Measurements from ENCODE around the gene VAV1.

Gene VAV1

DNA sequence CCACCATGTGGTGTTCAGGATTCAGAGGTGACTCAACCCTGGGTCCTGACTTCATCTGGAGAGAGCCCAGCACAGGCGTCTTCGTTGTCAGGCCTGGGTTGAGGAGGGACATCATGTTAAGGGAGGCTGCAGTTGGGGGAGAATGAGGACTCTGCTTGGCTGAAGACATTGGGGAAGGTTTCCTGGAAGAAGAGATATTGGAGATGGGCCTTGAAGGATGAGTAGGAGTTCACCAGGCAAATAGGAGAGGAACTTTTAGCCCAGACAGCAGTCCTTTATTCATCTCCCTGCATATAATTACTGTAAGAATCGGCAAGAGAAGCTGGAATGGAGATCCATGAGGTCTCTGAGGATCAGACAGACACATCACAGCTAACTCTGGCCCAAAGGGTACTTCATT is 38.9 kb downstream of the VAV1 start:
- H3K4me1 ChIP-seq (ENCODE audit: control insufficient read depth in 1 of 2, insufficient read depth in 2 of 2, low read length in 2 of 2), result no peaks in the 10 kb centered on the region
- H3K27me3 ChIP-seq (ENCODE audit: low read depth, low read length), result no peaks in the 10 kb centered on the region
- no peaks in the 10 kb centered on the region for H3K36me3 ChIP-seq (ENCODE audit: control insufficient read depth in 1 of 2, insufficient read depth in 2 of 2, low read length in 2 of 2)
- H3K27ac ChIP-seq (ENCODE audit: low read length), result no peak overlapping the region
- peaks cover 4 to 5% of the 10 kb centered on the region in 2 donors for H3K9me3 ChIP-seq (ENCODE audit: control insufficient read depth in 1 of 2, low read length in 2 of 2)
- H3K4me3 ChIP-seq (ENCODE audit: low read depth in 1 of 2, low read length in 2 of 2), result no peak overlapping the region

DNA sequence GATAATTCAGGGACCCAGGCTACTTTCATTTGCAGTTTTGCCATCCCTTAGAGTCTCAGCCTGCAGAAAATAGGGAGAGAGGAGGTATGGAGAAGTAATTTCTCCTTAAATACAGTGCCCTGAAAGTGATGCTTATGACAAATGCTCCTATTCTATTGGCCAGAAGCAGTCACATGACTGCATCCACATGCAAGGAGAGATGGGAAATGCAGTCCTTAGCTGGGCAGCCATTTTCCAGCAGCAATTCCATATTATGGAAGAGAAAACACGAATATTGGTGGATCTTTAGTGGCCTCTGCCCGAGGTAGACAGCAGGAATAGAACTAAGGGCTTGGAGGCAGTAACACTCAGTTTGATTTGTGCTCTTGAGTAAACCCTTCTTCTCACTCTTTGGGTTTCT is 39.4 kb downstream of the VAV1 start:
- Histone ChIP-seq H3K4me3 (ENCODE audit: low read depth in 1 of 2, low read length in 2 of 2) (no peak overlapping the region), H3K9me3 (ENCODE audit: control insufficient read depth in 1 of 2, low read length in 2 of 2) (peaks cover 4 to 5% of the 10 kb centered on the region in 2 donors), H3K36me3 (ENCODE audit: control insufficient read depth in 1 of 2, insufficient read depth in 2 of 2, low read length in 2 of 2) (no peaks in the 10 kb centered on the region), H3K27me3 (ENCODE audit: low read depth, low read length) (no peaks in the 10 kb centered on the region), H3K27ac (ENCODE audit: low read length) (no peak overlapping the region), H3K4me1 (ENCODE audit: control insufficient read depth in 1 of 2, insufficient read depth in 2 of 2, low read length in 2 of 2) (no peaks in the 10 kb centered on the region)

DNA sequence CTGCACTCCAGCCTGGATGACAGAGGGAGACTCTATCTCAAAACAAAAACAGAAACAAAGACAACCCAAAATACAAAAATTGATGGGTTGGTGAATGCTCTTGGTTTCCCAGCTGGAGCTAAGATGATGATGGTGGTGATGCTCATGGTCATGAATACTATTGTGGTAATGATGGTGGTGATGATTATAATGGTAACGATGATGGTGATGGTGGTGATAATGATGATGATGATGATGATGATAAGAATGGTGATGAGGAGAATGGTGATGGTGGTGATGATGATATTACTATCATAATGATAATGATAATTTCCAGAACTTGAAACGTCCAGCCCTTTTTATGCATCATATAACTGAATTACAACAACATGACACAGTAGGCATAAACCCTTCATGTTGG is 40.1 kb downstream of the VAV1 start:
- no peak overlapping the region for H3K4me3 ChIP-seq (ENCODE audit: low read depth in 1 of 2, low read length in 2 of 2)
- no peaks in the 10 kb centered on the region for H3K36me3 ChIP-seq (ENCODE audit: control insufficient read depth in 1 of 2, insufficient read depth in 2 of 2, low read length in 2 of 2)
- no peaks in the 10 kb centered on the region for H3K4me1 ChIP-seq (ENCODE audit: control insufficient read depth in 1 of 2, insufficient read depth in 2 of 2, low read length in 2 of 2)
- no peak overlapping the region for H3K27ac ChIP-seq (ENCODE audit: low read length)
- peaks cover 4 to 5% of the 10 kb centered on the region in 2 donors for H3K9me3 ChIP-seq (ENCODE audit: control insufficient read depth in 1 of 2, low read length in 2 of 2)
- no peaks in the 10 kb centered on the region for H3K27me3 ChIP-seq (ENCODE audit: low read depth, low read length)

DNA sequence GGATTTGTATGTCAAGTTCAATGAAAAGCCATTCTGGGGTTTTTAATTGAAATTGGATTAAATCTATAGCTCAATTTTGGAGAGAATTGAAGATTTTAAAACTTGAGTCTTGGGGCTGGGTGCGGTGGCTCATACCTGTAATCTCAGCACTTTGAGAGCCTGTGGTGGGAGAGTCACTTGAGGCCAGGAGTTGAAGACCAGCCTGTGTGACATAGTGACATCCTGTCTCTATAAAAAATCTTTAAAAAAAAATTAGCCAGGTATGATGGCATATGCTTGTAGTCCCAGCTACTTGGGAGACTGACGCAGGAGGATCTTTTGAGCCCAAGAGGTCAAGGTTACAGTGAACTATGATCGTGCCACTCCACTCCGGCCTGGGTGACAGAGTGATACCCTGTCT is 41.2 kb downstream of the VAV1 start:
- Histone ChIP-seq H3K27me3 (ENCODE audit: low read depth, low read length) (no peaks in the 10 kb centered on the region), H3K36me3 (ENCODE audit: control insufficient read depth in 1 of 2, insufficient read depth in 2 of 2, low read length in 2 of 2) (no peaks in the 10 kb centered on the region), H3K4me1 (ENCODE audit: control insufficient read depth in 1 of 2, insufficient read depth in 2 of 2, low read length in 2 of 2) (no peaks in the 10 kb centered on the region), H3K9me3 (ENCODE audit: control insufficient read depth in 1 of 2, low read length in 2 of 2) (peaks cover 1% of the 10 kb centered on the region in 2 donors), H3K27ac (ENCODE audit: low read length) (no peak overlapping the region), H3K4me3 (ENCODE audit: low read depth in 1 of 2, low read length in 2 of 2) (no peak overlapping the region)

DNA sequence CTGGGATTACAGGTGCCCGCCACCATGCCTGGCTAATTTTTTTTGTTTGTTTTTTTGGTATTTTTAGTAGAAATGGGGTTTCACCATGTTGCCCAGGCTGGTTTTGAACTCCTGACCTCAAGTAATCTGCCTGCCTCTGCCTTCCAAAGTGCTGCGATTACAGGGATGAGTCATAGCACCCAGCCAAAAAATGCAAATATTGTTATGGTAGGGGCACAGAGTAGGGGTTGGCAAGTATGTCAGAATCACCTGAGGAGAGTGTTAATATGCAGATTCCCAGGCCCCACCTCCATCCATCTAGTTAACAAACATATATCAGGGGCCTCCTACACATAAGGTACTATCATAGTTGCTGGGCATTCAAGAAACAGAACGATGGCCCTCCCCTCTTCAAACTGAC is 44.7 kb downstream of the VAV1 start:
- H3K27ac ChIP-seq (ENCODE audit: low read length), result no peak overlapping the region
- no peaks in the 10 kb centered on the region for H3K4me1 ChIP-seq (ENCODE audit: control insufficient read depth in 1 of 2, insufficient read depth in 2 of 2, low read length in 2 of 2)
- no peaks in the 10 kb centered on the region for H3K27me3 ChIP-seq (ENCODE audit: low read depth, low read length)
- no peak overlapping the region for H3K4me3 ChIP-seq (ENCODE audit: low read depth in 1 of 2, low read length in 2 of 2)
- H3K36me3 ChIP-seq (ENCODE audit: control insufficient read depth in 1 of 2, insufficient read depth in 2 of 2, low read length in 2 of 2), result no peaks in the 10 kb centered on the region
- peaks cover 5 to 20% of the 10 kb centered on the region in 2 donors for H3K9me3 ChIP-seq (ENCODE audit: control insufficient read depth in 1 of 2, low read length in 2 of 2)

DNA sequence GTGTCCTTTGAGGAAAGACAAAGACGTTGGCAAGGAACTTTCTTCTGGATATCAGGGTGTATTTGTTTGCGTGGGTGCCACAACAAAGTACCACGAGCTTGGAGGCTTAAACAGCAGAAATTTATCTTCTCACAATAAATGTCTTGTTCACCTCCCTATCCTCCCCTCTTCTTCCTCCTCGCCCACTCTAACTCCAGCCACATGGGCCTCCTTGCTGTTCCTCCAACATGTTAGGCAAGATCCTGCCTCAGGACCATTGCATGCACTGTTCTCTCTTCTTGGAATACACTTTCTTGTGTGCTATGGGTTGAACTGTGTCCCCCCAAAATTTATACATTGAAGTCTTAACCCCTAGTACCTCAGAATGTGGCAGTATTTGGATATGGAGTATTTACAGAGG is 45.7 kb downstream of the VAV1 start:
- Histone ChIP-seq H3K27me3 (ENCODE audit: low read depth, low read length) (no peaks in the 10 kb centered on the region), H3K9me3 (ENCODE audit: control insufficient read depth in 1 of 2, low read length in 2 of 2) (peaks cover 5 to 20% of the 10 kb centered on the region in 2 donors), H3K4me1 (ENCODE audit: control insufficient read depth in 1 of 2, insufficient read depth in 2 of 2, low read length in 2 of 2) (no peaks in the 10 kb centered on the region), H3K4me3 (ENCODE audit: low read depth in 1 of 2, low read length in 2 of 2) (no peak overlapping the region), H3K36me3 (ENCODE audit: control insufficient read depth in 1 of 2, insufficient read depth in 2 of 2, low read length in 2 of 2) (no peaks in the 10 kb centered on the region), H3K27ac (ENCODE audit: low read length) (no peak overlapping the region)

DNA sequence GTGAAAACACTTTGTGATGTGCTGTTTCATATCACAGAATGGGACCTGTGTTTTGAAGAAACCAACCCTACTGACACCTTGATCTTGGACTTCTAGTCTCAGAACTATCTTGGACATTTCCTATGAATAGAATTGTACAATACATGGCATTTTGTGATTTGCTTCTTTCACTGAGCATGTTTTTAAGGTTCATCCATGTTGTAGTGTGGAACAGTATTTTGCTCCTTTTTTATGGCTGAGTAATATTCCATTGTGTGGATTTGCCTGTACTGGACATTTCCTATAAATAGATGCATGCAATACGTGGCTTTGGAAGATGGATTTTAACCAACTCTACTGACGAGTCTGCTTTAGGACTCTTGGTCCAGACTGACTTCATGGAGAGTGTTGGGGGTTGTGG is 46.8 kb downstream of the VAV1 start:
- no peaks in the 10 kb centered on the region for H3K27me3 ChIP-seq (ENCODE audit: low read depth, low read length)
- no peaks in the 10 kb centered on the region for H3K4me1 ChIP-seq (ENCODE audit: control insufficient read depth in 1 of 2, insufficient read depth in 2 of 2, low read length in 2 of 2)
- H3K27ac ChIP-seq (ENCODE audit: low read length), result no peak overlapping the region
- peaks cover 5 to 20% of the 10 kb centered on the region in 2 donors for H3K9me3 ChIP-seq (ENCODE audit: control insufficient read depth in 1 of 2, low read length in 2 of 2)
- H3K4me3 ChIP-seq (ENCODE audit: low read depth in 1 of 2, low read length in 2 of 2), result peak overlapping the region in 1 of 2 donors; percentile 29
- no peaks in the 10 kb centered on the region for H3K36me3 ChIP-seq (ENCODE audit: control insufficient read depth in 1 of 2, insufficient read depth in 2 of 2, low read length in 2 of 2)

DNA sequence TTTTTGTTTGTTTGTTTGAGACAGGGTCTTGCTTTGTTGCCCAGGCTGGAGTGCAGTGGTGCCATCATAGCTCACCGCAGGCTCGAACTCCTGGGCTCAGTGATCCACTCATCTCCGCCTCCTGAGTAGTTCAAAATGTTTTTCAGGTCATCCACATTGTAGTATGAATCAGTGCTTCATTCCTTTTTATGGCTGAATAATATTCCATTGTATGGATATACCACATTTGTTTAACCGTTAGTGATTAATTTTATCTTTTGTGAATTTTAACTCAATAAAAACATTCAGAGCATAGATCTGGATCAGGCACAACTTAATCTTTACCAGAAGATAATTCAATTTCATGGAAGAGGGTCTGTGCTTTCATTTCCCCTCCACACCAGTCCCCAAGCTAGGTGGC is 47.7 kb downstream of the VAV1 start:
- H3K27ac ChIP-seq (ENCODE audit: low read length), result no peak overlapping the region
- peak overlapping the region in 1 of 2 donors; percentile 29 for H3K4me3 ChIP-seq (ENCODE audit: low read depth in 1 of 2, low read length in 2 of 2)
- H3K9me3 ChIP-seq (ENCODE audit: control insufficient read depth in 1 of 2, low read length in 2 of 2), result peaks cover 5 to 20% of the 10 kb centered on the region in 2 donors
- H3K4me1 ChIP-seq (ENCODE audit: control insufficient read depth in 1 of 2, insufficient read depth in 2 of 2, low read length in 2 of 2), result no peaks in the 10 kb centered on the region
- no peaks in the 10 kb centered on the region for H3K27me3 ChIP-seq (ENCODE audit: low read depth, low read length)
- H3K36me3 ChIP-seq (ENCODE audit: control insufficient read depth in 1 of 2, insufficient read depth in 2 of 2, low read length in 2 of 2), result no peaks in the 10 kb centered on the region

DNA sequence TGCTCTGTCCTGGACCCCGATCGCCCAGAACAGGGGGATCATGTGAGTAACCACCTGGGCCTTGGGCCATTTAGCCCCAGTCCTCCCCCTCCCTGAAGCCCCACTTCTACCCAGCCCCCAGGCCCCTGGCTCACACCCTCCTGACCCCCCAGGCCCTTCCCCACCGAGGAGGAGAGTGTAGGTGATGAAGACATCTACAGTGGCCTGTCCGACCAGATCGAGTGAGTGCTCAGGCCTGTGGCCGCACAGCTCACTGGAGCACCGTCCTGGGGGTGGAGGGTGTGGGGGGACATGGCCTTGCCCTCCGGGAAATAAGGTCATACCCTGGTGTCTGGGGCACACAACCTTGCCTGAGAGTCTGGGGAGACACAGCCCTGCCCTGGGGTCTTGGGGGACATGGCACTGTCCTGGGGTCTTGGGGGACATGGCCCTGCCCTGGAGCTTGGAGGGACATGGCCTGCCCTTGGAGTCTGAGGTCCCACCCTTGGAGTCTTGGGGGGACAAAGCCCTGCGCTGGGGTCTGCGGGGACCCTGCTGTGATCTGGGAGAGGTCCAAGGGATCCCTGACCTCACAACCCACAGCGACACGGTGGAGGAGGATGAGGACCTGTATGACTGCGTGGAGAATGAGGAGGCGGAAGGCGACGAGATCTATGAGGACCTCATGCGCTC is 49.3 kb downstream of the VAV1 start:
- no peaks in the 10 kb centered on the region for H3K4me1 ChIP-seq (ENCODE audit: control insufficient read depth in 1 of 2, insufficient read depth in 2 of 2, low read length in 2 of 2)
- no peaks in the 10 kb centered on the region for H3K36me3 ChIP-seq (ENCODE audit: control insufficient read depth in 1 of 2, insufficient read depth in 2 of 2, low read length in 2 of 2)
- H3K4me3 ChIP-seq (ENCODE audit: low read depth in 1 of 2, low read length in 2 of 2), result no peak overlapping the region
- H3K27ac ChIP-seq (ENCODE audit: low read length), result no peak overlapping the region
- H3K27me3 ChIP-seq (ENCODE audit: low read depth, low read length), result no peaks in the 10 kb centered on the region
- peaks cover 5 to 20% of the 10 kb centered on the region in 2 donors for H3K9me3 ChIP-seq (ENCODE audit: control insufficient read depth in 1 of 2, low read length in 2 of 2)

DNA sequence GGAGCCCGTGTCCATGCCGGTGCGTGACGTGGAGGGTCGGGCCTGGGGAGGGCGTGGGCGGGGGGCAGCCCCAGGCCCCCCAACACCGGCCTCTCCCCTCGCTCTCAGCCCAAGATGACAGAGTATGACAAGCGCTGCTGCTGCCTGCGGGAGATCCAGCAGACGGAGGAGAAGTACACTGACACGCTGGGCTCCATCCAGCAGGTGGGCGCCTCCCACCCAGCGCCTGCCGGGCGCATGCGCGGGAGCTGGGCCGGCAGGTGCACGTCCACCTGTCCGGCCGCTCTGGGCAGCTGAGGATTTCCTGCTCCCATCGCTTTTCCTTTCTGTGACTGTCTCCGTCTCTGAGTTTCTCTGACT is 49.8 kb downstream of the VAV1 start:
- Histone ChIP-seq H3K4me1 (ENCODE audit: control insufficient read depth in 1 of 2, insufficient read depth in 2 of 2, low read length in 2 of 2) (no peaks in the 10 kb centered on the region), H3K27me3 (ENCODE audit: low read depth, low read length) (no peaks in the 10 kb centered on the region), H3K27ac (ENCODE audit: low read length) (no peak overlapping the region), H3K4me3 (ENCODE audit: low read depth in 1 of 2, low read length in 2 of 2) (no peak overlapping the region), H3K9me3 (ENCODE audit: control insufficient read depth in 1 of 2, low read length in 2 of 2) (peaks cover 5 to 20% of the 10 kb centered on the region in 2 donors), H3K36me3 (ENCODE audit: control insufficient read depth in 1 of 2, insufficient read depth in 2 of 2, low read length in 2 of 2) (no peaks in the 10 kb centered on the region)

DNA sequence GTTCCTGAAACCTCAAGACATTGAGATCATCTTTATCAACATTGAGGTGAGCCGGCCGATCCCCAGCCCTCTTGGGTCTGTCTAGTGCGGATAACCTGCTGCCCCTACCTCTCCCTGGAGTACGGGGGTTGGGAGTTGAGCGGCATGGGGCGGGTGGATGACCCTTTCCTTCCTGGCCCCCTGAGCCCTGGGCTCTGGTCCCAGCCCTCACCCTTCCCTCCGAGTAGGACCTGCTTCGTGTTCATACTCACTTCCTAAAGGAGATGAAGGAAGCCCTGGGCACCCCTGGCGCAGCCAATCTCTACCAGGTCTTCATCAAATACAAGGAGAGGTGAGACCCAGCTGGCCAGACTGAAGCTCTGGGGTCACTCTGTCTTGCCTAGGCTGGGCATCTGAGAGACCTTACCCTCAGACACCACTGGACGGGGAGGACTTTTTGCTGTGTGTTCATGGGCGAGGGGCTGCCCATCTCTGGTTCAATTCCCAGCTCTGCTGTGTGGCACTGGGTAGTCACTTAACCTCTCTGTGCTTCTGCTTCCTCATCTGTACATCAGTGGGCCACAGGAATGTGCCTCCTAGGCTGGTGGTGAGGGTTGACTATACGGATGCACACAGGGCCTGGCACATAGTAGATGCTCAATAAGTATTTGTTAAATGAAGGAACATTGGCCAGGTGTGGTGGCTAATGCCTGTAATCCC is 52.7 kb downstream of the VAV1 start:
- no peaks in the 10 kb centered on the region for H3K36me3 ChIP-seq (ENCODE audit: control insufficient read depth in 1 of 2, insufficient read depth in 2 of 2, low read length in 2 of 2)
- H3K27me3 ChIP-seq (ENCODE audit: low read depth, low read length), result no peaks in the 10 kb centered on the region
- H3K9me3 ChIP-seq (ENCODE audit: control insufficient read depth in 1 of 2, low read length in 2 of 2), result peaks cover 0 to 6% of the 10 kb centered on the region in 2 donors

More for the DNA sequence above, 52.7 kb downstream of the VAV1 start:
- Histone ChIP-seq H3K4me1 (ENCODE audit: control insufficient read depth in 1 of 2, insufficient read depth in 2 of 2, low read length in 2 of 2) (no peaks in the 10 kb centered on the region), H3K27ac (ENCODE audit: low read length) (no peak overlapping the region), H3K4me3 (ENCODE audit: low read depth in 1 of 2, low read length in 2 of 2) (no peak overlapping the region)
